ENCODE results near the gene TUSC7.

The TUSC7 gene

DNA sequence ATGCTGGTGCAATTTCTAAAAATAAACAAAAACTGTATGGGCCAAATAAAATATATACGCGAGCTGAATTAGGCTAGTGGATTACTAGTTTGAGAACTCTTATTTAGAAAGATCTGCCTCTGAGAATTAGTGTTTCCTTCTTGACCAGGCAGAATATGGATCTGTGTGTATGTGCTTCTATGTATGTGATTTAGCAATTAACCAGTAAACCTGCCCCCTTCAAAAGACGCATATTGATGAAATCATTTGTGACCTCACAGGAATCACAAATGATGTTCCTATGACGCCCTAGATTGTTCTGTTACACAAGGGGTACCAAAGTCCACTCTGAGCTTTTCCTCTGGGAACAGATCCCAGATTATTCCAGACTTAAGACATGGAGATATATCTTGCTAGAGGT, at the start of gene TUSC7:
Gene TUSC7, plus strand, starts transcription at position 301 of the 400 bp plus-strand sequence.
- no peak for DNase-seq

DNA sequence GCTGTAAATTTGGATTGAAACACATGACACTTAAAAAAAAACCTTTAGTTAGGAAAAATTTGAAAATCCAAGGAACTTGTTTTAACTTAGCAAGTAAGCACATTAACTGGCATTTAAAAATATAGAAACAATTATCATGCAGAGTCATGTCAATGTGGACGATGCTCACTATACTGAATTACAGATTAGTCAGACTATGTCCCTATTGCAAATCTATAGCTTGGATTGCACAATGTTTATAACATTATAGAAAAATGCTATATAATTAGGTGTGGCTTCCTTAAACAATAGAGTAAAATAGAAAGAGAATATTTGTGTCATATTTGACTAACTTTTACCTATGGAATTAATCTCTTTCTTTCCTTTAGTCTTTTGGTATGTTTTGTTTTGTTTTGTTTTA, 48.4 kb upstream of the TUSC7 start:
- DNase-seq: no peak

DNA sequence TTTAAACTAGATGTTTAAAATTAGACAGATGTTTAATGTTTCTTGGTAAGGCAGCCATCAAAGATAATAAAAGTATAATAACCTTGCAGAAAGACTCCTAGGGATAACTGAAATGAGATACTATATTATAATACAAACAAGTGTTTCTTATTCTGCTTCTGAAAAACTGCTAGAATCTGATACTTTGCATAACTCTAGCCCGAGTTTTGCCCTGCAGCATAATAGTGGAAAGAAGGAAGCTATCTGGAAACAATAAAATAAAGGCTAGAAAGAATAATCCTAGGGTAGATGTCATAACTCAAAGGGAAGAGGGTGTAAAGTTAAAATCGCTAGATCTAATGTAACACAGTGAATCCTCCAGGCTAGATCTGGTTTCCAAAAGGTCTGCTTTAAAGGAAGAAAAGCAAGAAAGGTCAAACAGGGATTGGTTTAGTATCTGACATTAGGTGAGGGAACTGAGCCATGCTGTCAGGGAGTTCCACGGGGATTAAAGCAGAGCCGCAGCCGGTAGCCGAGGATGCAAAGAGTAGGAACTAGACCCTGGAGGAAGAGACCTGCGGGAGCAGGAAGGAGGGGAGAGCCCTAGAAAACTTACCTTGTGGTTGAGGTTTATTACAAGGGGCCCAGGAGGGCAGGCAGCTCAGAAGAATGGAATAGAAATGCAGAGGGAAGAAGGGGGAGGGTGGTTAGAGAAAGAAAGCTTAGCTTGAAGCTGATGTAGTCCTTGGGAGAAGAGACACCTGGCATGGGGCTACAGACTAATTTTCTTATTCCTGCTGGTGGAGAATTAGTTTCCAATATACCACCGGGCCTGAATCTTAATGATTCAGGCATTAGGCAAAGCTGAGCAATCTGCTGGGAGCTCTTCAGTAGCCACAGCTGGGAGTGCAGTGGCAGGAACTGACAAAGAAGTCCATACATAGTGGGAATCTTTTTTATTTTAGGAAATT, 46.1 kb upstream of the TUSC7 start:
- DNase-seq: peak; percentile 82

DNA sequence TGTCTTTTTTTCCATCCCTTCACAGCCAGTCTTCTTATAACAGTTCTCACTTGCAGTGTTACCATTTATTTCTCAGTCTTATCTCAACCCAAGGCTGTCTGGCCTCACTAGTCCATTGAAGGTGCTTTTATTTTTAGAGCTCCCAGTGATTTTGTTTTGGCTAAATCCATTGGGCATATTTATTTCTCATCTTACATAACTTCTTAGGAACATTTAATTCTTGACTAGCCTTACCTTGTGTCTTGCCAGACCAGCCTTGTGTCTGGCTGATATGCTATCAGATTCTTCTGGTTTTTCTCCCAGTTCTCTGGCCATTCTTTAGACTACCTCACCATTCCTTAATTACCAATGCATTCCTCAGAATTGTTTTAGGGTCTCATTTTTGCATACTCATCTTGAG, 42.3 kb upstream of the TUSC7 start:
- no peak for DNase-seq

DNA sequence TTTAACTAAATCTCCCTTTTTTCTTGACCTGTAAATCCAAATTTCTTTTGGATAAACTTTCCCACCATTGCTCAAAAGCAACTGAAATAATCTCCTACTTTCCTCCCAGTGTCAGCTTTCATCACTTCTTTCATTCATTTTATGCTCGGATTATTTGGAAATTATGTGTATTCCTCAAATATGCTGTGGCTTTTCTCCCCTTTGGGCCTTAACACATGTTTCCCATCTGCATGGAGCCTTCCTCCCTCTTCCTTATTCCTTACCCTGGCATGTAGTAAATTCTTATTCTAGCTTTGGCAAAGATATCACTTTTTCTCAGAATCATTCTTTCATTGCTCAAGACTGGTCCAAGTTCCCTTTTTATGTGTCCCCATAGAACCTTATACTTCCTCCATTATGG, 41.8 kb upstream of the TUSC7 start:
- DNase-seq: no peak

DNA sequence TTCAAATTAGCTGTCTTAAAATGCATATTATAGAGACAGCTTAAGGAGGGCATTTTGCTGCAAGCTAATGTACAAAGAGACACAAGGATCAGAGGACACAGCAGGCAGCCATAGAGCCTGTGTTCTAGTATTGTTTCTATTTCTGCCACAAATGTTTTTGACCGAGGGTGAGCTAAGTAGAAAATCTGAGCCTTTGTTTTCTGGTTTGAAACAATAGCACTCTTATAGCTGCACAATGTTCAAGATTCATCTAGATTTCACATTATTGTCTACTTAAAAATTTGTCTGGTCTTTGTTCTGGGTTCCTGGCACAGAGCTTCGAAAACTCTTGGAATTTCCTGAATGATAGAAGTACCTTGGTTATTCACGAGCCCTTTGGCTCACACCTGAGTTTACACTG, 40.0 kb upstream of the TUSC7 start:
- no peak for DNase-seq

DNA sequence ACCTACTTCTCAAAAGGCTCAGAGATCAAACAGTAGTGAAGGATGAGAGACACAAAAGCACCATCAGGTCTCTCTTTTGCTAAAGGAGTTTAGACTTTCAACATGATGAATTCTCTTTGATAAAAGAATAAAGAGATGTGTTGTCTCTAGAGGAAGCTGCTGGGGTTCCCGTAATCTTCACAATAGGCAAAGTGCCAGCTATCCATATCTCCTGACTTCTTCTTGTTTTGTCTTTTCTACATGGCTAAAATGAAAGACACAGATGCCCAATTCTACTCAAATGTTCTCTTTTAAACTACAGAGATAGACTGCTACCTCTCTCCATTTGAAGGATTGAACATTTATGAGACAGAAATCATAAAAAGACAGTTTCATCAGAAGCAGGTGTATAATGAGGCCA, 38.4 kb upstream of the TUSC7 start:
- no peak for DNase-seq

DNA sequence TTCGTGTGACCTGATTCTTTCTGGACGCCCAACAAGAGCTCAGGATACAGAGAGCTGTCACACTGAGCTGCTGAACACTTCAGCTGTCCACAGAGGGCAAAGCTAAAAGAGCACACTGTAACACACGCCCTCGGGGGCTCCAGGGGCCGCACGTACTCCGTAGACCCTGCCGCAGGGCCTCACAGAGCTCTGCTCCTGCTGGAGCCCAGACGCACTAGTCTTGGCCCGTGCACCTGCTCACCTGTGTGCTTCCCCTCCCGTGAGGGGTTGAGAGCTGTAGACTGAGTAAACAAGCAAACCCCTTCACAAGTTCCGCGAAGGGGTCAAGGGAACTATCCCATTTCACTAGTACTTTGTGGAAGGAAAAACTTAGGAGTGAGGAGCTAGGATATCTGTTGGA, 30.7 kb upstream of the TUSC7 start:
- no peak for DNase-seq

DNA sequence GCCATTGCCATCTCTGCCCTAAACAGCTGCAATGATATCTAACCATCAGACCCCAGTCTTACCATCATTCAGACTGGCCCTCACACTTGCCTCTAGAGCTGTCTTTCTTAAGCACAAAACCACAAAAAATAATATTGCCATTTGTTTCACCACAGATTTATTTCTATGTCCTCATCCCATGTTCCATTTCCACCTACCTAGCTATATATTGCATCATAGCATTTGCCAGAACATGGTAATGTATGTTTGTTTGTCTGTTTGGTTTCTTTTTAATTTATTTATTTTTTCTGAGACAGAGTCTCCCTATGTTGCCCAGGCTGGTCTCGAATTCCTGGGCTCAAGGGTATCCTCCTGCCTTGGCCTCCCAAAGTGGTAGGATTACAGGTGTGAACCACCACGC, 18.5 kb upstream of the TUSC7 start:
- DNase-seq: no peak

DNA sequence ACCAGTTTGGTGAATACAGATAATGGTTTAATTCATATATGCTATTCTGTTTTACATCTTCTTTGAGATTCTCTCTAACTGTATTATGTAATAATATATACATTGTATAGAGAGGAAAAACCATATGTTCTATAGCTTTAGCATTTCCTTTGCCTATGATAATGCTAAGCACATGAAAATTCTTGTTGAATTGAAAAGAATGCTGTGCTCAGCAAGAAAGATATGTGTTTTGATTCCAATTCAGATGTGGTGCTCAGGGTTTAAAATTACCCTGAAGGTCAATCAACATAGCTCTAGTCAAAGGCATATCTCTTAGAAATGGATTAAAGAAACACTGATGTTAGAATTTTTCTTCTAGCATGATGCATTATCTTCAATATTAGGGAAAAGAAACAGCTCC, 8.5 kb upstream of the TUSC7 start:
- no peak for DNase-seq

DNA sequence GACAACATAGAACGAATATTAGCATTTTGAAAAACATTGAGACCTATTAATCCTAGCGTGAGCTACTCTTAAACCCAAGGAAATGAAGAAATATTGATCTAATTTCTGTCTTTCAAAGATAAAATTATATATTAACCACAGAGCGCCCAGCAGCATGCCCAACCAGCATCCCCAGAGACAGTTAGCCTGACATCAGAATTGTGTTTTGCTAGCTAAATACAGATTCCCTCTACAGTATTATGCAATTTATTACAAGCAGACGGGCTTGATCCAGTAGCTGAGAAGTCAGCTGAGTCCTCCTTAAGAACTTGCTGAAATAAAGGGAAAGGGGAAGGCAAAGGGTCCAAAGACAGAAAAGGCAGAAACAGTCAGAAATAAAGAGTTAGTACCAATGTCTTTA, 7.2 kb upstream of the TUSC7 start:
- no peak for DNase-seq

DNA sequence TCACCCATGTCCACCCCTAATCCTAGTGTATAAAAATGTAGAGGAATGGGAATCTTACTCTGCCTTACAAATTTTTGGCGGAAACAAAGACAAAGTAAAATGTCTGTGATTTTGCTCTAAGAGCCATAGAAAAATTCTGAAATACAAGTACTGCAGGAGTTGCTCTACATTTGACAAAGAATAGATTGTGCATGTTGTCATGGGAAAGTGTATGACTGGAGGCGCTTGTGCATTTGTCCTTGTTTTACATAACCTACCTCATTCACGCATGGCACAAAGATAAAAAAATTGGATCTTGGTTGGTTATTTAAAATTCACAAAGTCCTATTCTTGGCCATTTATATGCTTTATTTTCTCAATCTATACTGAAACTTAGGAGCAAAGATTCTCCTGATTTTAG, 2.0 kb upstream of the TUSC7 start:
- no peak for DNase-seq

DNA sequence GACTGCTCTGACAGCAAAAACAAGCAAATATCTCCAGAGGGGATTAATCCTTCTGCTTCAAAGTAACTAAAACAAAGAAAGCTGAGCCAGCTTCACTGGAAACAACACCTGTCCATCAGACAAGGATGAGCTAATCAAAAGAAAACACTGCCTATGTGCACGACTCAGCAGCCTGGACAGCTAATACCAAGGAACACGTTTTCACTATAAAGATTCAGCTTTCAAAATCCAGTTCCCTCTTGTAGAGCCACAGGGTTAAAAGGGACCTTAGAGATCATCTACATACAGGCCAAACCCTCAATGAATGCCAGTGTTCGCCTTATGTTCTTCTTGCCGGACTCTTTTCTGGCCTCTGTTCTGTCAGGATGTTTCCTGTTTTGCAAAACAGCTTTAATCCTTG, 6.9 kb downstream of the TUSC7 start:
- peak; percentile 59 for DNase-seq

DNA sequence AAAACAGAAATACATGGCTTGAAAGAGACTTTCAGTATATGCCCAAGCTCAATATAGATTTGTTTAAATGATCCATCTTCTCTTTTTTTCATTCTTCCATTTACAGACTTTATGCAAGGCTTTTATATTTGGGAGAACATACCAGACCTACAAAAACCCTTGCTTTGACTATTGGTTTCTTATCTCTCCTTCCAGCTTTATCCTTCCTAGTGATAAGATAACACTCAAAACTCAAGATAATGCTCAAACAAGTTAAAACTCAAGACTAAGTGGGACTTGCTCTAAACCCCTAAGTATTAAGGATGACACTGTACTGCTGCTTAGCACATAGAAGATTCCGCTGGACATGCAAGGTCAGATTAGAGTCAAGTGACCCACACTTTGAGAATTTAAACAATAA, 8.0 kb downstream of the TUSC7 start:
- DNase-seq: no peak

DNA sequence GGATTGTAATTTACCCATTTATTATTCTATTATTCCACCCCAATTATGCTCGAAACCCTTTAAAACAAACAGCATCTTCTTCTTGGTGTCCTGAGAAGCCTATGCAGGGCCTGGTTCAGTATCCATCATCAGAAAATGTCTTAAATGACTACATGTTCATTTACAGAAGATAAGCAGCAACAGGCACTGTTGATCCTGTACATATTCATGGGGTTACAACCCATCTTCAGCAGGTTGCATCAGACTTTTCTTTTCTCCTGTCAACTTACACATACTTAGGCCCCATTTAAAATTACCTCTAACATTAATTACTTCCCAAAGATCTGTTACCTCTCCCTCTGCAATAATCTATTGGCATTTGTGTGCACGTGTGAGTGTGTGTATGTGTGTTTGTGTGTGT, 18.9 kb downstream of the TUSC7 start:
- DNase-seq: no peak

DNA sequence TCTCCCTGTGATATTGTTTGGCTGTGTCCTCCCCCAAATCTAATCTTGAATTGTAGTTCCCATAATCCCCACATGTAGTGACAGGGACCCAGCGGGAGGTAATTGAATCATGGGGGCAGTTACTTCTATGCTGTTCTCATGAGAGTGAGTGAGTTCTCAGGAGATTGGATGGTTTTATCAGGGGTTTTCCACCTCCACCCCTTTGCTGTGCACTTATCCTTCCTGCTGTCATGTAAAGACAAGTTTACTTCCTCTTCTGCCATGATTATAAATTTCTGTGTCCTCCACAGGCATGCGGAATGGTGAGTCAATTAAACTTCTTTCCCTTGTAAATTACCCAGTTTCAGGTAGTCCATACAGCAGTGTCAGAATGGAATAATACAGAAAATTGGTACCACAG, 24.7 kb downstream of the TUSC7 start:
- no peak for DNase-seq

DNA sequence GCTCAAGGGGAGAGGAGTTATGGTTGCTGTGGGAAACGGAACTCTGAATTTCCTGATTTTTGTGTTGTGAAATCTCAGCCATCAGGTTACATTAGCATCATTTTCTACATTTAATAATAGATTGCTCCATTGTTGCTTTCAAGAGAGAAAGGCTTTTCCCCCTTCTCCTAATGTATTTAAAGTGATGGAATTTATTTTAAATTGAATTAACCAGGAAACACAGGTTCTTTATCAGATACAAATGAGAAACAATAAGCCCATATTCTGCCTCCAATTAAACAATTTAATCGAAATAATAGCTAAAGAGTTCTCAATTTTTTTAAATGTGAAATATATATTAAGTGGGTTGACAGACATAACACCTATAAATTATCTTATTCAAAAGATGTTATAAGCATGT, 30.1 kb downstream of the TUSC7 start:
- DNase-seq: no peak

DNA sequence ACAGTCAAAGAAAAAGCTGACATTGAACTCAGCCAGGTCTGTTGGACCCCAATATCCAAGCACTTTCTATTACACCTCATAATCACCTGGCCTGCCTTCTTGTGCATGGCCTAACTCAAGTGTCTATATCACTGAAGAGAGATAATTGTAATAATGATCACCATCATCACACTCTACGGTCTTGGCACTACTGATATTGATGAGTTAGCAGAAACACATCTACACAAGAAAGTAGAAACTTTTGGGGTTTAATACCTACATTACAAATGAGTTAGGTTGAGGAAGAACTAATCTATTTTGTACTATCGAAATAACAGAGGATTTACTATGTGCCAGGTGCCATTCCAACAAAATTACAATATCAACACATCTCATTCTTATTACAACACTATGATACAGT, 30.7 kb downstream of the TUSC7 start:
- DNase-seq: no peak

DNA sequence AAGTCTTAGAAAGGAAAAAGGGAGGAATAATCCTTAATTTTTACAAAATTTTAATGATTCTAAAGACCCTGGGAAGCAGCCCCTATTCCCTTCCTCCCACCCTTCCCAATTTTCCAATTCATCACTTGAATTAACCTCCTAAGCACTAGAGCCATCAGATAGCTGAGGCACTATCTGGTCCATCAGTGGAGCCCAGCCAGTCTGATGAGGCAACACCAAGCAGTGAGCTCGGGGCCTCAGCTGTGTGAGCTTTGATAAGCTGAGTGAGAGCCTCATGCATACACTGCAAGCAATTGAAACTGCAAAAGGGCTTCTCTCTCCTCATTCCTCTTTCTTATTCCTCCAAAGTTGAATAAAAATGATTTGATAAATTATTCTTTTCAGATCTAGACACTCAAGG, 31.9 kb downstream of the TUSC7 start:
- peak; percentile 55 for DNase-seq

DNA sequence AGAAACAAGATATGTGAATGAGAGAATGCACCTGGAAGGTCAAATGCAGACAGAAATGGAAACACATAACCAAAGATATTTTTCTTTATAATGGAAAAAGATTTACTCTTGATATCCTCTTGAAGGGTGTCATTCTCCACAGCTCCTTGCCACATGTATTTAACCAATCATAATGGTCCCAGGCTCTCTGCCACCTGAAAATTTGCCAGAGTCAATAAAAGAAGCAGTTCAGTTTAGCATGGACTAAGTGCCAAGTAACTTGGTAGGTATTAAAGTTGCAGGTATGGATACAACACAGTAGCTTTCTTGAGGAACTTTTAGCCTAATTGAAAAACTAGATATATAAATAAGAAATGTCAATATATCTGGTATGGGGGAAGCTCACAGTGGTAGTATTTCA, 33.5 kb downstream of the TUSC7 start:
- DNase-seq: no peak

DNA sequence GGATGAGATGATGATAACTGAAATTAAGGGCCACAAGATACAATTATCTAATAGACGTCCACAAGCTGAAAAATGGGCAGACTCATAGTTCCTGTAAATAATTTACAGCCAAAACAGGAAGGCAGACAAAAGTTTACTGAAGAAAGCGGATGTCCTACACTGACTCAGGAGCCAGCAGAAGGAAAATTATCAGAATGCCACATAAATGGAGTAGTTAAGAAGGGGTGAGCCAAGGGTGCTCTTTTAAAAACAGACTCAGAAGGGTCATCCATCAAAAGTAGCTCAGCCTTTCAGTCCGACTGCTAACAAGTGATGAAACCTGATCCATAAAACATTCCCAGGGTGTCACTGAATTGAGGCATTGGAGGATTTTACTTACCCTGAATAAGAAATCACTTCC, 39.8 kb downstream of the TUSC7 start:
- peak; percentile 49 for DNase-seq

DNA sequence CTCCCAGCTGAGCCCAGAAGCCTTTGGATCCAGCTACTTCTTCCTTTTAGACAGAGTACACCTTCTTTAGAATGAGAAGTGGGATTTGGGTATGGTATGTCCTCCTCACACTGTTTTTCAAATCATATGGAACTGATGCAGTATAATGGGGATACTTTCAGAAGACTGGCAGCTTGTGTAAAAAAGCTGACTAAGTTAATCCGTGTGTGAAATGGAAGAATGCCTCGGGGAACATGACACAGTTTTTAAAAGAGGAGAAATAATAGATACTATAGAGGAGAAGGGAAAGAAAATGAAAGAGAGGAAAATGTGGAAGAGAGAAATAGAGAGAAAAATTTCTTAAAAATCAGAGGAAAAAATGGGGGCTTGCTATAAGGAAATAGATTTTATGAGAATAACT, 47.7 kb downstream of the TUSC7 start:
- no peak for DNase-seq

DNA sequence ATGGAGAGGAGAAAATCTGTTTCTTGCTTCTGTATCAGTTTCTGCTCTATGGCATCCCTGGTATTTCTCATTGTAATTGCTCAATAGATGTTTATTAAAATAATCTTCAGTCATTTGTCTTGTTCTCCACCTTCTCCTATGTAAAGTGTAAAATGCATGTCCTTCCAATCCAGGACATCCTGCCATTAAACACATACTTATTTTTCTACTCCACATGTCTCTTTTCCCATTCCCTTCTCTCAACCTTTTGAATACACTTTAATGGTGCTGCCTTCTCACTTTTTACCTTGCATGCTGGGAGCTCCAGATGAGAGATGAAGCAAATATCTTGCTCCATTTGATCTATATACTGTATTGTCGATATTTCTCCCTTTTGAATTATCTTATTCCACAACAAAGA, 49.7 kb downstream of the TUSC7 start:
- no peak for DNase-seq

All from NCI-H82 (cell line).